Trophoblast cell (in vitro differentiated cells and primary cell): ENCODE results near the gene GPT2.

Experiments
- DNase-seq, 2 donors: peaks; one replicate each; pipeline ENCODE4 v3.0.0-alpha.2; 2016
- H2AFZ ChIP-seq: 2 replicates; pipeline ENCODE4 v1.6.1; 2013; ENCODE audit warnings: low read length, moderate library complexity, mild to moderate bottlenecking; ENCODE audit not compliant: insufficient read depth, poor library complexity
- H2AK5ac ChIP-seq: 2 replicates; pipeline ENCODE4 v1.6.1; 2013; ENCODE audit warnings: mild to moderate bottlenecking, low read length
- H2BK120ac ChIP-seq: 2 replicates; pipeline ENCODE4 v1.6.1; 2013; ENCODE audit warnings: low read length, mild to moderate bottlenecking, moderate library complexity; ENCODE audit not compliant: insufficient read depth, poor library complexity
- H2BK12ac ChIP-seq: 2 replicates; pipeline ENCODE4 v1.6.1; 2013; ENCODE audit warnings: mild to moderate bottlenecking, low read length, moderate library complexity
- H2BK5ac ChIP-seq: 2 replicates; pipeline ENCODE4 v1.6.1; 2013; ENCODE audit warnings: low read length, low read depth, moderate library complexity, mild to moderate bottlenecking; ENCODE audit not compliant: poor library complexity
- H3K14ac ChIP-seq: 2 replicates; pipeline ENCODE4 v1.6.1; 2013; ENCODE audit warnings: mild to moderate bottlenecking, low read length
- H3K18ac ChIP-seq: 2 replicates; pipeline ENCODE4 v1.6.1; 2013; ENCODE audit warnings: mild to moderate bottlenecking, low read length
- H3K23ac ChIP-seq: 2 replicates; pipeline ENCODE4 v1.6.1; 2013; ENCODE audit warnings: low read length
- H3K27ac ChIP-seq: 2 replicates; pipeline ENCODE4 v1.5.1; 2013; ENCODE audit warnings: low read depth, mild to moderate bottlenecking, inconsistent platforms, low read length, moderate library complexity
- H3K27me3 ChIP-seq: 2 replicates; pipeline ENCODE4 v1.6.1; 2013; ENCODE audit warnings: inconsistent platforms, mild to moderate bottlenecking, low read length, moderate library complexity; ENCODE audit not compliant: insufficient read depth
- H3K36me3 ChIP-seq, 2 experiments: 1 replicate in 1 of 2; 2 replicates in 1 of 2; pipeline ENCODE4 v1.6.1; 2013; ENCODE audit warnings: low read length in 2 of 2, mild to moderate bottlenecking in 2 of 2, moderate library complexity in 1 of 2; ENCODE audit not compliant: insufficient read depth in 2 of 2, control insufficient read depth in 1 of 2
- H3K4ac ChIP-seq: 2 replicates; pipeline ENCODE4 v1.6.1; 2013; ENCODE audit warnings: low read depth, mild to moderate bottlenecking, low read length, moderate library complexity
- H3K4me1 ChIP-seq, 2 experiments: 1 replicate in 1 of 2; 2 replicates in 1 of 2; pipeline ENCODE4 v1.6.1; 2013; ENCODE audit warnings: low read length in 2 of 2, mild to moderate bottlenecking in 2 of 2, moderate library complexity in 1 of 2; ENCODE audit not compliant: insufficient read depth in 2 of 2, control insufficient read depth in 1 of 2
- H3K4me2 ChIP-seq: 2 replicates; pipeline ENCODE4 v1.6.1; 2013; ENCODE audit warnings: inconsistent platforms, mild to moderate bottlenecking, low read length, moderate library complexity
- H3K4me3 ChIP-seq: 2 replicates; pipeline ENCODE4 v1.5.1; 2013; ENCODE audit warnings: mild to moderate bottlenecking, low read depth, low read length, inconsistent platforms
- H3K79me1 ChIP-seq: one replicate; pipeline ENCODE4 v1.6.1; 2013; ENCODE audit warnings: low read length
- H3K79me2 ChIP-seq: 2 replicates; pipeline ENCODE4 v1.6.1; 2013; ENCODE audit warnings: low read length, mild to moderate bottlenecking; ENCODE audit not compliant: control insufficient read depth, insufficient read depth, poor library complexity
- H3K9ac ChIP-seq: 2 replicates; pipeline ENCODE4 v1.6.1; 2013; ENCODE audit warnings: mild to moderate bottlenecking, low read length
- H3K9me3 ChIP-seq: 2 replicates; pipeline ENCODE4 v1.6.1; 2013; ENCODE audit warnings: low read depth, mild to moderate bottlenecking, control low read depth, inconsistent platforms, low read length; ENCODE audit not compliant: insufficient read depth
- H4K12ac ChIP-seq: 2 replicates; pipeline ENCODE4 v1.6.1; 2013; ENCODE audit warnings: low read depth, mild to moderate bottlenecking, low read length, moderate library complexity
- H4K8ac ChIP-seq: 2 replicates; pipeline ENCODE4 v1.6.1; 2013; ENCODE audit warnings: low read depth, mild to moderate bottlenecking, low read length, moderate library complexity
- H4K91ac ChIP-seq: one replicate; pipeline ENCODE4 v1.6.1; 2013; ENCODE audit warnings: low read depth, mild to moderate bottlenecking, low read length, moderate library complexity
- WGBS: extraction: QIAGEN DNeasy Blood & Tissue Kit; methylation state at CpG from one replicate; pipeline ENCODE4 v1.1.7; 2013; ENCODE audit warnings: missing lambda C conversion rate; ENCODE audit not compliant: insufficient read length, insufficient coverage; ENCODE audit errors: extremely low coverage; 5-methylcytosine and 5-hydroxymethylcytosine counted together

The GPT2 gene

GRCh38 chr16:46968063-46968435 is 83.9 kb downstream of the GPT2 start:
- Histone ChIP-seq H3K79me1 (peaks cover 5% of the 10 kb centered on the region), H3K23ac (no peak overlapping the region), H4K8ac (no peak overlapping the region), H3K4me2 (no peak overlapping the region), H3K4ac (no peak overlapping the region), H3K27me3 (no peaks in the 10 kb centered on the region), H3K4me3 (no peak overlapping the region), H3K36me3 (peaks cover 39 to 52% of the 10 kb centered on the region in 2 experiments), H3K14ac (no peak overlapping the region), H4K12ac (no peak overlapping the region), H3K18ac (no peak overlapping the region), H2AK5ac (no peak overlapping the region), H3K79me2 (peaks cover 6% of the 10 kb centered on the region), H3K9me3 (no peaks in the 10 kb centered on the region), H2AFZ (no peak overlapping the region), H3K27ac (no peak overlapping the region), H2BK12ac (no peak overlapping the region), H4K91ac (no peak overlapping the region), H2BK120ac (no peak overlapping the region), H3K9ac (no peak overlapping the region), H2BK5ac (no peak overlapping the region), H3K4me1 (peaks cover 0 to 4% of the 10 kb centered on the region in 2 experiments)
- 100% methylated on average over 1 of the region's 2 CpGs for WGBS
- DNase-seq: no peak

DNA sequence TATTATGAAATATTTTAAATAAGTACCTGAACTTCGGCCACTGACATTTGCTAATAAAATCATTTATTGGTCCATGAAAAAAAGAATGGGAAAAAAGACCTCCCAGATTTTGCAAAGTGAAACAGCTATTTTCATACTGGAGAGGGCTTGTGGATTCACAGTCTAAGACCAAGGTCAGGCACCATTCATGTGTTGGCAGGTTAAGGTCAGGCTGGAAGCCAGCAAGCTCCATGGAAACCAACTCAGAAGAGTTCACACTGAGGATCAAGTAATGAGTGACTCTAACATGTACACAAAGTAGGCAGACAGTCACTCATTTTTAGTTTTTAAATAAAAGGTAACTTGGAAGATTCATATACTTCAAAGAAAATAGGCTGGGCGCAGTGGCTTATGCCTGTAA is 85.9 kb downstream of the GPT2 start:
- no CpG with 5 or more reads among the region's 2 CpGs for WGBS

DNA sequence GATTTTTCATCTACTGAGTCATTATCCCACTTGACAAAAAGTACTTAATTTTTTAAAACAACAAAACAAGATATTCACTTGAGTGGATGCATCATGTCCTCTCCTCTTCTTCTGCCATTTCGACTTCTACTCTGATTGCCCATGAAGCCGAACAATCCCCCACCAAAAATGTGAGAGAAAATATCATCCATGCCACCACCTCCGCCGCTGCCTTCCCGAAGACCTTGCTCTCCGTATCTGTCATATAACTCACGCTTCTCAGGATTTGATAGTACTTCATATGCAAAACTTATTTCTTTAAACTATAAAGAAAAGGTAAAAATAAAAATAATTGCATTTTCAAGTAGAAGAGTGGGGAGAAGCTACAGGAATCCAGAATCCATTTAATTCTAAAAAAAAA is 87.1 kb downstream of the GPT2 start:
- Histone ChIP-seq H2BK12ac (no peak overlapping the region), H2BK120ac (no peak overlapping the region), H3K4me3 (no peak overlapping the region), H4K12ac (no peak overlapping the region), H3K4me1 (peaks cover 0 to 6% of the 10 kb centered on the region in 2 experiments), H3K23ac (no peak overlapping the region), H4K91ac (no peak overlapping the region), H3K79me1 (peaks cover 13% of the 10 kb centered on the region), H3K27me3 (no peaks in the 10 kb centered on the region), H3K9me3 (no peaks in the 10 kb centered on the region), H3K27ac (no peak overlapping the region), H3K79me2 (peaks cover 9% of the 10 kb centered on the region), H4K8ac (no peak overlapping the region), H3K18ac (no peak overlapping the region), H2BK5ac (no peak overlapping the region), H3K14ac (no peak overlapping the region), H2AK5ac (no peak overlapping the region), H3K4me2 (no peak overlapping the region), H3K9ac (no peak overlapping the region), H2AFZ (no peak overlapping the region), H3K36me3 (peaks cover 19 to 26% of the 10 kb centered on the region in 2 experiments), H3K4ac (peak overlapping the region; percentile 97)
- no peak for DNase-seq
- no CpG with 5 or more reads among the region's 7 CpGs for WGBS

More for the DNA sequence above, 85.9 kb downstream of the GPT2 start:
- H4K91ac ChIP-seq: no peak overlapping the region
- H3K4me2 ChIP-seq: no peak overlapping the region
- H3K27ac ChIP-seq: no peak overlapping the region
- no peak overlapping the region for H4K12ac ChIP-seq
- no peak for DNase-seq
- peaks cover 0 to 6% of the 10 kb centered on the region in 2 experiments for H3K4me1 ChIP-seq
- no peak overlapping the region for H2BK5ac ChIP-seq
- peak overlapping the region; percentile 12 for H3K4ac ChIP-seq
- H3K23ac ChIP-seq: no peak overlapping the region
- no peak overlapping the region for H2AFZ ChIP-seq
- H3K9ac ChIP-seq: no peak overlapping the region
- H2AK5ac ChIP-seq: no peak overlapping the region
- H2BK12ac ChIP-seq: no peak overlapping the region
- H3K18ac ChIP-seq: no peak overlapping the region
- no peaks in the 10 kb centered on the region for H3K9me3 ChIP-seq
- H3K27me3 ChIP-seq: no peaks in the 10 kb centered on the region
- H3K36me3 ChIP-seq: peaks cover 26 to 34% of the 10 kb centered on the region in 2 experiments
- no peak overlapping the region for H3K14ac ChIP-seq
- H3K79me2 ChIP-seq: peaks cover 9% of the 10 kb centered on the region
- H2BK120ac ChIP-seq: no peak overlapping the region
- peaks cover 13% of the 10 kb centered on the region for H3K79me1 ChIP-seq
- H3K4me3 ChIP-seq: no peak overlapping the region
- H4K8ac ChIP-seq: no peak overlapping the region

DNA sequence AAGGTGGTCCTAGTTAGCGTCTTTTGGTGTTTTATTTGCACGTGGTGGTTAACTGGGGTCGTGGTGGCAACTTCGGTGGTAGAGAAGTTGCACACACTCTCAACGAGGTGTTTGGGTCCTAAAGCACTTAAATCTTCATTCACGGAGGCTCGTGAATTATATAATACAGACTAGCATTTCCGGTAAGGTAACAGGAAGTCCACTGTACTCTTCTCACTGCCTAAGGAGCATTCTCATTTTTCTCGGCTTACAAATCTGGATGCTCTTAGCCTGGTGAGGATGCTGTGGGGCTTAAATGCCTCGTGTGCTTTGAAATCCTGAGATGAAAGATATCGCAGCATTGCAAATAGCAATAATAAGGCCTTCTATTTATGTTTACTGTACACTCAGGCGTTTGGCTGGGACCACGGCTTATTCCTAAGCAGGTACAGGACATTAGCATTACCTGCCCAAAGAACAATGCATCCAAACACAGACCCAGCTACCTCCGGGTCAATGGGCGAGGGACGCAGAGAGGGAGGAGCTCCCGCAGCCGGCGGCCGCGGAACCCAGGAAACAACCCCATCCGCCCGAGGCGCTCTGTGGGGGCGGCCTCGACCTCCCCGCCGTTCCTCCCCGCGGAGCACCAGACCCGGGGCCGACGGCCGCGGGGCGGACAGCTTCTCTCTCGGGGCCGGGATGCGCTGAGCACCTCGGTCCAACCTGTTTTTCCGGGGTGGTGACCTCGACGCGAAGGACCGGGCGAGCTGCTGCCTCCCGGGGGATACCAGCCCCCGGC is 88.5 kb downstream of the GPT2 start:
- peak overlapping the region; percentile 57 for H2AK5ac ChIP-seq
- H3K23ac ChIP-seq: no peak overlapping the region
- H3K4ac ChIP-seq: peak overlapping the region; percentile 91
- H4K12ac ChIP-seq: peak overlapping the region; percentile 98
- H3K9me3 ChIP-seq: no peaks in the 10 kb centered on the region
- peaks cover 13% of the 10 kb centered on the region for H3K79me1 ChIP-seq
- H3K4me3 ChIP-seq: peak overlapping the region; percentile 100
- H3K4me2 ChIP-seq: peak overlapping the region; percentile 65
- peak overlapping the region; percentile 97 for H3K18ac ChIP-seq
- H3K4me1 ChIP-seq: peaks cover 0 to 6% of the 10 kb centered on the region in 2 experiments
- peak overlapping the region; percentile 95 for H4K91ac ChIP-seq
- peak overlapping the region; percentile 99 for H3K27ac ChIP-seq
- peak overlapping the region; percentile 98 for H4K8ac ChIP-seq
- peak overlapping the region; percentile 96 for H3K9ac ChIP-seq
- H2BK120ac ChIP-seq: peak overlapping the region; percentile 93
- H2BK5ac ChIP-seq: peak overlapping the region; percentile 96
- no peaks in the 10 kb centered on the region for H3K27me3 ChIP-seq
- no peak overlapping the region for H2BK12ac ChIP-seq
- H3K36me3 ChIP-seq: peaks cover 11 to 17% of the 10 kb centered on the region in 2 experiments
- peak overlapping the region; percentile 96 for H2AFZ ChIP-seq
- no CpG with 5 or more reads among the region's 48 CpGs for WGBS
- peak; percentile 61 to 82 for DNase-seq
- peaks cover 9% of the 10 kb centered on the region for H3K79me2 ChIP-seq
- H3K14ac ChIP-seq: peak overlapping the region; percentile 99
